HepG2 (cell line): ENCODE results near the gene CLCN2. TPM values are rescaled to one million over a fixed set of nuclear protein-coding genes. Genes with fewer than 3 reads are reported as not detected.

Source experiments
- ATAC-seq: fragments of 200-7000 bp; cut with Tn5 transposase; 3 replicates; pipeline ENCODE4 v1.9.1; 2020; ENCODE audit warnings: mild to moderate bottlenecking, moderate library complexity
- BruUV-seq: library from RNA; stranded (reverse); fragments of 400-500 nt; replicated peaks from 2 replicates; lab custom pipeline; 2021; lab: Mats Ljungman, UMichigan
- CTCF ChIA-PET: fragments of 300-600 bp; formaldehyde crosslinking; extraction: SDS; loops from one replicate; lab custom pipeline; 2021; ENCODE audit warnings: low total read pairs, inconsistent platforms, low intra/inter-chr PET ratio; lab: Yijun Ruan, JAX
- POLR2A ChIA-PET: fragments of 350-600 bp; sonication (Branson Sonifier 250); formaldehyde crosslinking; loops from one replicate; lab custom pipeline; 2020; ENCODE audit warnings: antibody characterized with exemption, inconsistent platforms; lab: Yijun Ruan, JAX
- DNase-seq: peaks from one replicate; pipeline ENCODE4 v3.0.0-alpha.2; 2015; ENCODE audit warnings: low spot score
- FAIRE-seq: peaks from 3 replicates; lab custom pipeline; 2011; peaks lifted over from hg19 to GRCh38; lab: Jason Lieb, UNC
- H2AFZ ChIP-seq: one replicate; pipeline ENCODE4 v1.6.1; 2011; ENCODE audit warnings: low read length, inconsistent platforms
- H3K27ac ChIP-seq: fragments of 300-600 bp; 3 replicates; pipeline ENCODE4 v1.8.0; 2011; ENCODE audit warnings: mixed run types, mild to moderate bottlenecking, mixed read lengths, low read length, inconsistent platforms; ENCODE audit not compliant: insufficient read depth; ENCODE audit errors: extremely low read length
- H3K27me3 ChIP-seq, 2 experiments: fragments of 200-600 bp in 1 of 2; 2 replicates in 1 of 2; 3 replicates in 1 of 2; pipeline versions ENCODE4 v1.6.0 to v1.8.0; 2011; ENCODE audit warnings: low read length in 2 of 2, mild to moderate bottlenecking in 2 of 2, moderate library complexity in 2 of 2, inconsistent platforms in 1 of 2; ENCODE audit not compliant: insufficient read depth in 2 of 2, control insufficient read depth in 1 of 2
- H3K36me3 ChIP-seq, 2 experiments: fragments of 200-600 bp in 1 of 2; replicated peaks in 1 of 2; 2 replicates in 1 of 2; 3 replicates in 1 of 2; pipeline versions ENCODE4 v1.5.1 to v1.8.0; 2011; ENCODE audit warnings: low read length in 2 of 2, inconsistent platforms in 1 of 2; ENCODE audit not compliant: insufficient read depth in 2 of 2, control insufficient read depth in 1 of 2
- H3K4me1 ChIP-seq: 2 replicates; pipeline ENCODE4 v1.5.1; 2012; ENCODE audit warnings: low read length, inconsistent platforms; ENCODE audit not compliant: insufficient read depth
- H3K4me2 ChIP-seq: 2 replicates; pipeline ENCODE4 v1.6.0; 2011; ENCODE audit warnings: low read depth, low read length, inconsistent platforms
- H3K4me3 ChIP-seq, 3 experiments: fragments of 200-600 bp in 1 of 3; sonication (generic), shearing (Covaris generic) in 1 of 3; replicated peaks in 1 of 3; 2 replicates each; pipeline ENCODE4 v1.5.1; 2011 to 2016; ENCODE audit warnings: low read length in 3 of 3, inconsistent platforms in 2 of 3, low read depth in 2 of 3, mild to moderate bottlenecking in 2 of 3, control low read depth in 1 of 3, mixed read lengths in 1 of 3; ENCODE audit not compliant: insufficient read depth in 1 of 3
- H3K79me2 ChIP-seq: one replicate; pipeline ENCODE4 v1.6.1; 2011; ENCODE audit warnings: low read length, inconsistent platforms; ENCODE audit not compliant: insufficient read depth
- H3K9ac ChIP-seq: 2 replicates; pipeline ENCODE4 v1.6.0; 2011; ENCODE audit warnings: mild to moderate bottlenecking, low read depth, low read length, inconsistent platforms; ENCODE audit not compliant: insufficient read depth
- H3K9me3 ChIP-seq: 2 replicates; pipeline ENCODE4 v1.5.1; 2012; ENCODE audit warnings: mild to moderate bottlenecking, low read length
- H4K20me1 ChIP-seq: 2 replicates; pipeline ENCODE4 v1.6.0; 2011; ENCODE audit warnings: inconsistent platforms, mild to moderate bottlenecking, low read length, moderate library complexity; ENCODE audit not compliant: insufficient read depth
- FOXA3 ChIP-seq: IDR thresholded peaks from 2 replicates; pipeline ENCODE4 v1.6.1; 2016; ENCODE audit warnings: missing genetic modification reagents, missing compliant biosample characterization
- MNT ChIP-seq: fragments of 450-650 bp; IDR thresholded peaks from 2 replicates; pipeline ENCODE4 v1.6.1; 2016
- SOX5 ChIP-seq: IDR thresholded peaks from 2 replicates; pipeline ENCODE4 v1.6.1; 2016; ENCODE audit warnings: borderline replicate concordance
- THYN1 ChIP-seq: sonication (generic); formaldehyde crosslinking; IDR thresholded peaks from 2 replicates; pipeline ENCODE4 v1.8.1; 2023; ENCODE audit warnings: low read depth, mild to moderate bottlenecking, moderate library complexity, missing genetic modification reagents, borderline replicate concordance
- WGBS: methylation state at CpG from one replicate; pipeline ENCODE4 v1.1.6; 2017; ENCODE audit warnings: low lambda C conversion rate; 5-methylcytosine and 5-hydroxymethylcytosine counted together
- in situ Hi-C: cut with HindIII; loops from 2 replicates; pipeline ENCODE4 v1.10.0; 2017; ENCODE audit warnings: low pct_unique_long_range_greater_than_20kb; ENCODE audit not compliant: extremely low pct_ligation_motif_present
- intact Hi-C: fragments of 100-400 bp; cut with micrococcal nuclease; formaldehyde crosslinking; loops from one replicate; pipeline ENCODE4 v1.10.0; 2022; ENCODE audit not compliant: unreplicated experiment
- polyA plus RNA-seq, 8 experiments: library from polyadenylated mRNA; depleted of rRNA in 3 of 8; stranded (reverse) in 7 of 8; unstranded in 1 of 8; fragments of >200 nt; fragmentation: Illumina TruSeq in 4 of 8; extraction: Trizol in 4 of 8; gene quantifications; 2 replicates each; pipeline versions ENCODE4 v1.2.1 to v1.2.3, GENCODE V29; 2011 to 2016; ENCODE audit warnings: low read depth in 4 of 8, missing spikeins in 1 of 8, mixed read lengths in 1 of 8; ENCODE audit not compliant: insufficient read depth in 1 of 8
- total RNA-seq, 5 experiments: library from RNA; depleted of rRNA; stranded (reverse); fragments of >200 nt; fragmentation: Illumina TruSeq; extraction: Trizol; gene quantifications; 2 replicates each; pipeline ENCODE4 v1.2.3, GENCODE V29; 2016; ENCODE audit warnings: low read depth in 1 of 5

Gene CLCN2
- total and polyA plus RNA-seq, 2 of the 13 experiments (the other 11 are each of a cell fraction or from before 2014, with no cell fraction given) = 11.4 to 13.5 TPM

DNA sequence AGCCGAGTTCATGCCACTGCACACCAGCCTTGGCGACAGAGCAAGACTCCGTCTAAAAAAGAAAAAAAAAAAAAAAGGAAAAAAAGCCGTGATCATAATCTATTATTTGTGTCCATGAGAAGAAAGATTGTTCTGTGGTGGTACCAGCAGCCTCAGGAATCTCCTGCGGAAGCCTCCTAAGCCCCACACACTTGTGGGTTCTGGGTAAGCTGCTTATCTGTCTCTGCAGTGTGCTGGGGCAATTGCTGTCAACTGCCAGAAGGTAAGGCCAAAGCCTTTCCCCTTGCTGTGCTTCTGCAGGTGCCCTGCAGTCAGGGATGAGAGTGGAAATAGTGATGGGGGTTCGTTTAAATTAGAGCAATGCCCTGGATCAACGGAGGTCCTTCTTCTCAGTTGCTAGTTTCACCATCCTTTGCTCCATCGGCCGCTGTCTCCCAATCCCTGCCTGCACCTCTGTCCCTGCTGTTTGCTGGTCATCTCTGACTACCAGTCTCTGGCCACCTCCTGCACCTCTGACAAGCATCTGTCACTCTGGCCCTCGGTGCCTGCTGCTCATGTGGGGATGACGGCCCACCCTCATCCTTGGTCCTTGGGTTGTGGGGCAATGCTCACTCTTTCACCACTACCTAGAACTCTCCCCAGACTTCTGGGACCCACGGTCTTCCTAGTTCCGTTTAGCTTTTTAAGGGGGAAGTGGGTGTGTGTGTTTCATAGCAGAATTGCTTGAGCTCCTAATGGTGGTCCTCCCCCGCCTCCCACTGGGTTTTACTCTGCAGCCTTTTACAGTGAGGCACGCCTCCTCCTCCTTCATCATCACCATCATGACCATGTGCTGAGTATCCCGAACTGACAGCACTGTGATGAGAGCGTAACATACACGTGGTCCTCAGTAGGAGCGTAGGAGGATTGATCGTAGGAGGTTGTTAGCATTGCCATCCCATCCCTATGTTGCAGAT is 43.9 kb upstream of the CLCN2 start:
- Histone ChIP-seq H3K9ac (no peak overlapping the region), H3K4me3 (no peak overlapping the region), H3K4me2 (no peak overlapping the region), H3K27me3 (peaks cover 1 to 19% of the 10 kb centered on the region in 2 experiments; a peak in 4 of 5 replicates), H3K9me3 (no peaks in the 10 kb centered on the region), H3K79me2 (no peaks in the 10 kb centered on the region), H2AFZ (no peak overlapping the region), H4K20me1 (no peaks in the 10 kb centered on the region), H3K4me1 (peaks cover 7% of the 10 kb centered on the region; the same call in 1 of the 2 replicates), H3K27ac (no peak overlapping the region), H3K36me3 (no peaks in the 10 kb centered on the region)
- TF ChIP-seq SOX5 (CRISPR knock-in tag) (no peak), MNT (peak; percentile 56)
- POLR2A ChIA-PET = no interaction called here
- 45% methylated on average over 18 of the region's 20 CpGs for WGBS
- FAIRE-seq (no peak), ATAC-seq (no peak; the same call in 2 of the 3 replicates), DNase-seq (no peak)
- in situ Hi-C loops = no loop called here
- CTCF ChIA-PET = no interaction called here
- intact Hi-C loops = no loop called here
- no TSS peak for BruUV-seq

DNA sequence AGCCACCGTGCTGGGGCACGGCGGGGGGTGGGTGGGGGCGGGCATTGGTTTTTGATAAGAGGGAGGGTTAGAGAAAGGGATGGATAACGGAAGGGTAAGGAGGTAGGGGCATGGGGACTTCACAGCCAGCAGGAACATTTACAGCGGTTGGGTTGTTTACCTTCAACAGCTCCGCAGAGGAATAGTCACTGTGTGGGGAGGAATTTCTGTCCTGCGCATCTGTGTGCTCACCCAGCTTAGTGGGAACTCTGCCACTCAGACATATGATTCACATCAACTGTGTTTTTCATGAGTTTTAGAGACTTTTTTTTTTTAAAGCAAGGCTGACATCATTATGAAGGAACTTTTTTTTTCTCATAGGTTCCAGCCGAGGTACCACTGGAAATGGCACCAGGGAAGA is 38.0 kb upstream of the CLCN2 start:
- TF ChIP-seq THYN1 (CRISPR knock-in tag) = no peak
- 0 out of 2 replicates have a peak, but pooled peaks have one; percentile 13 for TF ChIP-seq FOXA3 (CRISPR knock-in tag)
- TF ChIP-seq, all 625 proteins: peak for 1
- ATAC-seq (peak; percentile 52; the same call in 2 of the 3 replicates), FAIRE-seq (no peak), DNase-seq (no peak)
- intact Hi-C loops (no loop called here), in situ Hi-C loops (no loop called here)
- H3K4me2 ChIP-seq = no peak overlapping the region
- no peak overlapping the region for H2AFZ ChIP-seq
- POLR2A ChIA-PET = interaction anchor here (1.1 to 1.3 kb wide), 2 partner anchors 16 to 28 kb away, joined by 3 to 5 read pairs; no protein-coding TSS in a partner anchor
- H3K4me1 ChIP-seq = no peaks in the 10 kb centered on the region
- H3K27me3 ChIP-seq = peaks cover 0 to 6% of the 10 kb centered on the region in 2 experiments; a peak in 2 of 5 replicates
- CTCF ChIA-PET = no interaction called here
- BruUV-seq = no TSS peak
- no peaks in the 10 kb centered on the region for H3K9me3 ChIP-seq
- no peaks in the 10 kb centered on the region for H3K36me3 ChIP-seq
- no peak overlapping the region for H3K4me3 ChIP-seq
- no peaks in the 10 kb centered on the region for H4K20me1 ChIP-seq
- H3K9ac ChIP-seq = no peak overlapping the region
- H3K27ac ChIP-seq = no peak overlapping the region
- WGBS = 7% methylated on average over 8 of the region's 9 CpGs
- no peaks in the 10 kb centered on the region for H3K79me2 ChIP-seq
